ENCODE results near the gene PLPPR5. TPM values are rescaled to one million over a fixed set of nuclear protein-coding genes. Genes with fewer than 3 reads are reported as not detected.

PLPPR5 gene
- total and polyA plus RNA-seq, 10 of the 15 experiments (the other 5 are each of a cell fraction or from before 2014, with no cell fraction given) = under 0.01 to 0.11 (median 0.02) TPM; not detected in 7

DNA sequence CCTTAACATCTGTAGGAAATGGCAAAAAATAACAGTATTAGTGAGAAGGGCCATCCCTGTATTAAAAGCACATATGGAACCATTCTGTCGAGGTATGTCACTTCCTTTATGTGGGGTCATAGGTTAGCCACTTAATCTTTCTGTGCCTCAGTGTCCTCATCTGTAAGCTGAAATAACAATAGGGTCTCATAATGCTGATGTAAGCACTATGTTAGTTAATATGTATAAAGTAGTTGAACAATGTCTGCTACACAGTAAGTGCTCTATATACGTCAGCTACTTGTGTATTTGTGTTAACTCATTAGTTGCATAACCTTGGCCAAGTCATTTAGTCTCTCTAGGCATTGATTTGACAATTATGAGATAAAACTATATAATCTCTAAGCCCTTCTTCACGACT is 11.8 kb downstream of the PLPPR5 start (continued):
- TF ChIP-seq WRNIP1 (IDR thresholded peaks at IDR 0.05; ENCODE audit: borderline replicate concordance, low read depth, low read length) (no peak), RAD21 (IDR thresholded peaks at IDR 0.05; ENCODE audit: insufficient read depth, low read depth, low read length) (no peak), CTCF (IDR thresholded peaks at IDR 0.05 in 2 of 3, conservative IDR thresholded peaks at IDR 0.05 in 1 of 3; ENCODE audit: control insufficient read depth in 2 of 3, extremely low read depth in 1 of 3, insufficient read depth in 1 of 3, low read depth in 3 of 3, low read length in 3 of 3) (no peak), POLR2AphosphoS5 (IDR thresholded peaks at IDR 0.05; ENCODE audit: low read length) (no peak), RBBP5 (conservative IDR thresholded peaks at IDR 0.05) (no peak), ZZZ3 (IDR thresholded peaks at IDR 0.05; ENCODE audit: control insufficient read depth, insufficient read length, low read depth) (no peak)
- TF ChIP-seq, protein P1, sequence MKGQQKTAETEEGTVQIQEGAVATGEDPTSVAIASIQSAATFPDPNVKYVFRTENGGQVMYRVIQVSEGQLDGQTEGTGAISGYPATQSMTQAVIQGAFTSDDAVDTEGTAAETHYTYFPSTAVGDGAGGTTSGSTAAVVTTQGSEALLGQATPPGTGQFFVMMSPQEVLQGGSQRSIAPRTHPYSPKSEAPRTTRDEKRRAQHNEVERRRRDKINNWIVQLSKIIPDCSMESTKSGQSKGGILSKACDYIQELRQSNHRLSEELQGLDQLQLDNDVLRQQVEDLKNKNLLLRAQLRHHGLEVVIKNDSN (IDR thresholded peaks at IDR 0.05; ENCODE audit: borderline replicate concordance, extremely low read length, insufficient read depth, low read depth, low read length) = no peak

GRCh38 chr1:98991127-98992012 is 13.3 kb downstream of the PLPPR5 start:
- POLR2A ChIA-PET = interaction anchor here (0.5 kb wide), 1 partner anchor 1248 kb away, joined by 3 read pairs; no protein-coding TSS in a partner anchor
- FAIRE-seq = peak; percentile 70
- DNase-seq (ENCODE audit: low read depth, low spot score) = peak; percentile 1
- peak; percentile 85 for ATAC-seq
- H3K4me3 ChIP-seq = no peak overlapping the region
- H2AFZ ChIP-seq (ENCODE audit: control insufficient read depth, low read depth, low read length) = no peak overlapping the region
- H3K4me2 ChIP-seq (ENCODE audit: control insufficient read depth, insufficient read depth) = no peak overlapping the region
- SMC1A ChIA-PET (ENCODE audit: uncharacterized antibody, unreplicated experiment) = no interaction called here
- WGBS (ENCODE audit: insufficient coverage, insufficient replicate concordance, low lambda C conversion rate, missing lambda C conversion rate) = 13% methylated on average over 4 of the region's 4 CpGs
- no peaks in the 10 kb centered on the region for H3K36me3 ChIP-seq (ENCODE audit: control insufficient read depth in 2 of 2, insufficient read depth in 2 of 2, low read length in 1 of 2)
- no peaks in the 10 kb centered on the region for H3K27me3 ChIP-seq (replicated peaks in 1 of 2; ENCODE audit: control insufficient read depth in 2 of 2, insufficient read depth in 2 of 2, low read length in 1 of 2)
- no peaks in the 10 kb centered on the region for H3K9me3 ChIP-seq (replicated peaks; ENCODE audit: control insufficient read depth, insufficient read depth, low read length)
- intact Hi-C loops (cut with micrococcal nuclease; ENCODE audit: unreplicated experiment) = loop anchor here (10.0 kb wide), 1 partner anchor 713 kb away; no protein-coding TSS in a partner anchor
- RAD21 ChIA-PET (ENCODE audit: unreplicated experiment) = no interaction called here
- CTCF ChIA-PET = no interaction called here
- no peaks in the 10 kb centered on the region for H3K79me2 ChIP-seq (ENCODE audit: control insufficient read depth, insufficient read depth, low read length)
- TF ChIP-seq ZNF384 (IDR thresholded peaks at IDR 0.05; ENCODE audit: borderline replicate concordance, low read depth, low read length) = peak; percentile 91
- TF ChIP-seq SIN3A (IDR thresholded peaks at IDR 0.05; ENCODE audit: low read depth, low read length) = no peak
- peak; percentile 34; the same call in 1 of the 2 replicates for TF ChIP-seq SMC3 (IDR thresholded peaks at IDR 0.05; ENCODE audit: borderline replicate concordance, low read length)
- 0 out of 2 replicates have a peak, but pooled peaks have one; percentile 10 for TF ChIP-seq RUNX3 (IDR thresholded peaks at IDR 0.05; ENCODE audit: low read length)
- peak; percentile 32 for TF ChIP-seq RAD21 (IDR thresholded peaks at IDR 0.05; ENCODE audit: insufficient read depth, low read depth, low read length)
- TF ChIP-seq CTCF (IDR thresholded peaks at IDR 0.05 in 2 of 3, conservative IDR thresholded peaks at IDR 0.05 in 1 of 3; ENCODE audit: control insufficient read depth in 2 of 3, extremely low read depth in 1 of 3, insufficient read depth in 1 of 3, low read depth in 3 of 3, low read length in 3 of 3) = peak; percentile 25 to 34 (median 29); a peak in 5 of 6 replicates
- no peak for TF ChIP-seq SMAD5 (IDR thresholded peaks at IDR 0.05; ENCODE audit: low read depth)
- TF ChIP-seq MYC (IDR thresholded peaks at IDR 0.05; ENCODE audit: insufficient read depth, insufficient read length, insufficient replicate concordance, low read length, severe bottlenecking) = no peak
- TF ChIP-seq PKNOX1 (IDR thresholded peaks at IDR 0.05) = no peak
- no peak overlapping the region for H3K9ac ChIP-seq (ENCODE audit: control insufficient read depth, insufficient read depth, low read length)
- H4K20me1 ChIP-seq (ENCODE audit: control insufficient read depth, insufficient read depth) = no peaks in the 10 kb centered on the region
- in situ Hi-C loops (cut with MboI) = no loop called here
- no TSS peak for BruUV-seq (replicated peaks)
- H3K27ac ChIP-seq (ENCODE audit: control insufficient read depth, insufficient read depth) = no peak overlapping the region
- H3K4me1 ChIP-seq (ENCODE audit: control insufficient read depth, insufficient read depth, low read length) = no peaks in the 10 kb centered on the region

Data from GM12878 (cell line).